OCI-LY3 (cell line): ENCODE results near the gene SHISAL2B.
"Not testable (repeated sequence)": the region's sequence is repeated elsewhere in the genome, so short reads cannot be mapped to it uniquely, and the experiment has no call there.

Source experiments
- H2AFZ ChIP-seq: fragments of 200-600, 300-600 bp; shearing (Covaris generic); 2 replicates; pipeline ENCODE4 v1.6.0; 2014; ENCODE audit warnings: antibody characterized with exemption, low read depth, low read length
- H3K27ac ChIP-seq: fragments of 200-600, 300-600 bp; sonication (generic); 2 replicates; pipeline ENCODE4 v1.5.1; 2014; ENCODE audit warnings: mild to moderate bottlenecking, low read length, moderate library complexity, mixed read lengths
- H3K27me3 ChIP-seq: fragments of 200-600, 300-600 bp; sonication (generic); 2 replicates; pipeline ENCODE4 v1.6.1; 2014; ENCODE audit warnings: low read depth, low read length, mixed read lengths
- H3K36me3 ChIP-seq: fragments of 200-600, 300-600 bp; sonication (generic); replicated peaks from 2 replicates; pipeline ENCODE3; 2014; ENCODE audit warnings: low read depth, low read length, mixed read lengths
- H3K4me1 ChIP-seq: fragments of 300-600, 200-600 bp; sonication (generic); 2 replicates; pipeline ENCODE4 v1.6.1; 2014; ENCODE audit warnings: low read length, mixed read lengths
- H3K4me2 ChIP-seq: fragments of 200-600, 300-600 bp; sonication (generic); 2 replicates; pipeline ENCODE4 v1.6.1; 2014; ENCODE audit warnings: low read length, mixed read lengths
- H3K4me3 ChIP-seq: fragments of 300-600, 200-600 bp; sonication (generic); 2 replicates; pipeline ENCODE4 v1.5.1; 2014; ENCODE audit warnings: antibody characterized with exemption, mild to moderate bottlenecking, low read length, moderate library complexity
- H3K79me2 ChIP-seq: fragments of 300-600, 200-600 bp; shearing (Covaris generic); 2 replicates; pipeline ENCODE4 v1.6.1; 2014; ENCODE audit warnings: mild to moderate bottlenecking, low read length, mixed read lengths
- H3K9ac ChIP-seq: fragments of 300-600, 200-600 bp; shearing (Covaris generic); 2 replicates; pipeline ENCODE4 v1.6.0; 2014; ENCODE audit warnings: mild to moderate bottlenecking, low read length, moderate library complexity
- H3K9me3 ChIP-seq: fragments of 200-600, 300-600 bp; shearing (Covaris generic); 2 replicates; pipeline ENCODE4 v1.6.1; 2014; ENCODE audit warnings: low read length, mixed read lengths; ENCODE audit not compliant: insufficient read depth
- H4K20me1 ChIP-seq: fragments of 200-600, 300-600 bp; sonication (generic); 2 replicates; pipeline ENCODE4 v1.6.1; 2016; ENCODE audit warnings: low read length, mixed read lengths; ENCODE audit not compliant: insufficient read depth
- CTCF ChIP-seq: fragments of 200-600, 300-600 bp; sonication (generic); IDR thresholded peaks from 2 replicates; pipeline ENCODE4 v1.5.1; 2014; ENCODE audit warnings: antibody characterized with exemption, low read length, low read depth
- EZH2phosphoT487 ChIP-seq: fragments of 200-600 bp; shearing (Covaris generic); IDR thresholded peaks from 2 replicates; pipeline ENCODE4 v1.6.1; 2018; ENCODE audit warnings: antibody characterized with exemption, mixed run types, low read depth

Gene SHISAL2B

GRCh38 chr5:64707191-64707590, 16.9 kb downstream of the SHISAL2B start:
- Histone ChIP-seq H2AFZ (no peak overlapping the region), H3K4me2 (no peak overlapping the region), H3K4me3 (no peak overlapping the region), H3K79me2 (no peaks in the 10 kb centered on the region), H3K9ac (no peak overlapping the region), H3K36me3 (no peaks in the 10 kb centered on the region), H3K27ac (no peak overlapping the region), H3K9me3 (no peaks in the 10 kb centered on the region), H3K4me1 (no peaks in the 10 kb centered on the region), H3K27me3 (no peaks in the 10 kb centered on the region), H4K20me1 (no peaks in the 10 kb centered on the region)
- TF ChIP-seq EZH2phosphoT487, result no peak

- not testable (repeated sequence) for H3K9me3 ChIP-seq, H3K79me2 ChIP-seq, H2AFZ ChIP-seq, H4K20me1 ChIP-seq, H3K4me1 ChIP-seq, H3K36me3 ChIP-seq, H3K9ac ChIP-seq, H3K4me2 ChIP-seq, H3K27me3 ChIP-seq, H3K4me3 ChIP-seq, H3K27ac ChIP-seq
Observed at GRCh38 chr5:64714495-64714894, 24.2 kb downstream of the SHISAL2B start.

- no peaks in the 10 kb centered on the region for H3K79me2 ChIP-seq
- no peak overlapping the region for H3K4me2 ChIP-seq
- H3K27ac ChIP-seq, result no peak overlapping the region
- H3K4me3 ChIP-seq, result no peak overlapping the region
- no peak overlapping the region for H3K9ac ChIP-seq
- no peaks in the 10 kb centered on the region for H4K20me1 ChIP-seq
- TF ChIP-seq CTCF (no peak), EZH2phosphoT487 (no peak)
- H3K4me1 ChIP-seq, result no peaks in the 10 kb centered on the region
- no peaks in the 10 kb centered on the region for H3K36me3 ChIP-seq
- H3K9me3 ChIP-seq, result no peaks in the 10 kb centered on the region
- H3K27me3 ChIP-seq, result no peaks in the 10 kb centered on the region
- no peak overlapping the region for H2AFZ ChIP-seq
Observed at GRCh38 chr5:64722588-64722987, 32.3 kb downstream of the SHISAL2B start.

GRCh38 chr5:64727150-64727549, 36.8 kb downstream of the SHISAL2B start:
- no peaks in the 10 kb centered on the region for H3K4me1 ChIP-seq
- no peaks in the 10 kb centered on the region for H4K20me1 ChIP-seq
- H2AFZ ChIP-seq, result no peak overlapping the region
- no peaks in the 10 kb centered on the region for H3K36me3 ChIP-seq
- H3K27me3 ChIP-seq, result no peaks in the 10 kb centered on the region
- H3K79me2 ChIP-seq, result no peaks in the 10 kb centered on the region
- H3K4me3 ChIP-seq, result no peak overlapping the region
- no peak overlapping the region for H3K9ac ChIP-seq
- no peaks in the 10 kb centered on the region for H3K9me3 ChIP-seq
- no peak overlapping the region for H3K4me2 ChIP-seq
- no peak overlapping the region for H3K27ac ChIP-seq
- TF ChIP-seq EZH2phosphoT487, result no peak
- TF ChIP-seq CTCF, result no peak

- H3K4me2 ChIP-seq, result no peak overlapping the region
- TF ChIP-seq CTCF (no peak), EZH2phosphoT487 (no peak)
Observed at GRCh38 chr5:64742411-64742810, 52.1 kb downstream of the SHISAL2B start.

More at GRCh38 chr5:64742411-64742810, 52.1 kb downstream of the SHISAL2B start:
- H3K27me3 ChIP-seq, result no peaks in the 10 kb centered on the region
- no peak overlapping the region for H3K4me3 ChIP-seq
- H2AFZ ChIP-seq, result no peak overlapping the region
- H4K20me1 ChIP-seq, result no peaks in the 10 kb centered on the region
- H3K9ac ChIP-seq, result no peak overlapping the region
- no peaks in the 10 kb centered on the region for H3K79me2 ChIP-seq
- H3K9me3 ChIP-seq, result no peaks in the 10 kb centered on the region
- peaks cover 9% of the 10 kb centered on the region for H3K36me3 ChIP-seq
- no peak overlapping the region for H3K27ac ChIP-seq
- H3K4me1 ChIP-seq, result no peaks in the 10 kb centered on the region
